Activated naive CD8-positive, alpha-beta T cell treated with anti-CD3 and anti-CD28 coated beads, Interleukin-2, amount 10 ng/mL, durations not matched to agents 7 days and 5 days (primary cell): ENCODE data around the gene ATP6V1B1. TPM values are rescaled to one million over a fixed set of nuclear protein-coding genes. Genes with fewer than 3 reads are reported as not detected.

Source experiments
- ATAC-seq: fragments of 150-1000 bp; cut with Tn5 transposase; one replicate; pipeline ENCODE4 v1.10.0; 2021; ENCODE audit warnings: low read depth, moderate library complexity
- POLR2A ChIA-PET: fragments of 350-600 bp; sonication (Branson Sonifier 250); formaldehyde crosslinking; loops from one replicate; lab custom pipeline; 2021; ENCODE audit warnings: antibody characterized with exemption; lab: Charles Lee
- DNase-seq: peaks from one replicate; pipeline ENCODE4 v3.0.0; 2021
- H3K27ac Mint-ChIP-seq: one replicate; pipeline ENCODE4 v1.8.0; 2022; ENCODE audit warnings: mild to moderate bottlenecking, mixed read lengths
- H3K27me3 Mint-ChIP-seq: one replicate; pipeline ENCODE4 v1.8.0; 2022; ENCODE audit warnings: mild to moderate bottlenecking, moderate library complexity, mixed read lengths
- H3K36me3 Mint-ChIP-seq: one replicate; pipeline ENCODE4 v1.8.0; 2021; ENCODE audit warnings: mild to moderate bottlenecking, mixed read lengths
- H3K4me1 Mint-ChIP-seq: one replicate; pipeline ENCODE4 v1.8.0; 2021; ENCODE audit warnings: mixed read lengths
- H3K4me3 Mint-ChIP-seq: one replicate; pipeline ENCODE4 v1.8.0; 2022; ENCODE audit warnings: mild to moderate bottlenecking, moderate library complexity, mixed read lengths
- H3K9me3 Mint-ChIP-seq: one replicate; pipeline ENCODE4 v1.8.0; 2021; ENCODE audit warnings: mixed read lengths
- total RNA-seq, 2 experiments: library from RNA; stranded (reverse); gene quantifications; one replicate each; pipeline ENCODE4 v1.2.3, GENCODE V29; 2021

Gene ATP6V1B1
- total RNA-seq, 2 experiments from 2014 or later = not detected

DNA sequence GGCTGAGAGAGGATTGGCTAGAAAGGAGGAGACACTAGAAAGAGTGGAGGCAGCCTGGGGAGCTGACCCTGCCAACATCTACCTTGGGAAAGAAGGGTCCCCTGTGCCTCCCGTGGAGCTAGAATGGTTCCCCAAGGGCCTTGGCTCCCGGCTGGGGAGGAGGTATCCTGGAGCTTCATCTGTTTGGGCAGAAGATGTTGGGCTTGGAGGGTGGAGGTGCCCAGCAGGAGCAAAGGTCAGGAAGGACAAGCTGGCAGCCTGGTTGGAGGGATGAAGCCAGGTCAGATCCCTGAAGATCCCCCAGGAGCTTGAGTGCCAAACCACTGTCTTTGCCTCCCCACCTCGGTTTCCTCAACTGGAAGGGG is 2.9 kb downstream of the ATP6V1B1 start:
- H3K27ac Mint-ChIP-seq = no peak overlapping the region
- no peak overlapping the region for H3K4me3 Mint-ChIP-seq
- ATAC-seq (no peak), DNase-seq (no peak)
- H3K36me3 Mint-ChIP-seq = no peaks in the 10 kb centered on the region
- H3K4me1 Mint-ChIP-seq = no peaks in the 10 kb centered on the region
- peaks cover 16% of the 10 kb centered on the region for H3K27me3 Mint-ChIP-seq
- POLR2A ChIA-PET = no interaction called here
- no peaks in the 10 kb centered on the region for H3K9me3 Mint-ChIP-seq

GRCh38 chr2:70939001-70939838 is 3.5 kb downstream of the ATP6V1B1 start:
- peak; percentile 22 for DNase-seq
- ATAC-seq = no peak
- no peak overlapping the region for H3K4me3 Mint-ChIP-seq

DNA sequence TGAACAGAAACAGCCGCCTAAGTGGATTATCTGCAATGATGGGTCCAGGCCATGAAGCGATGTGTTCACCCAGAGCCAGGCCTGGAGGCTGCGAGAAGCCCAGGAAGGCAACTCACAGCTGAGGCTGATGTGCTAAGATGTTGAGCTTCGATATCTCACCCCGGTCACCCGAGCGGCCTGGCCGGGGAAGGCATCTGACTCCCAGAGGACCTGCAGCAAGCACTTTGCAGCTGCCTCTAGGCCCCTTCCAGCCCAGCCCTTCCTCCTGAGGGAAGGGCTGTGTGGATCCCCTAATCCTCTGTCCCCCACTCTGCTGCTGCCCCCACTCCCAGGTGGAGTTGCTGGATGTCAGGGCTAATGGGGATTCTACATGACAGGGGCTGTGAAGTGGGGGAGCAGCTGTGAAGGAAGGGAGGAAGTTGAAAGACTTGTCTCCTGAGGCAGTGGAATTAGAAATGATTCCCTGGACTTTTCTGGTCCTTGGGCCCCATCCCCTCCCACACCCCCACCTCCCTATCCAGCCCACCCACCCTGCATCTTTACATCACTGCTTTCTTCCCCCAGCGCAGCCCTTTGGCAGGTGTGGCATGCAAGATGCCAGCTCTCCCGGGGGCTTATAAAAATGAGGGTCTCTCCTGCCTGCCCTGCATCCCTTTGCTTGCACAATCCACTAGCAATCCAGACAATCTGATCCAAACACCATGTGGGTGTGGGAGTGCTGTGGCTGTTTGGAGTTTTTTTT is 4.3 kb downstream of the ATP6V1B1 start:
- DNase-seq = peak; percentile 12
- Mint-ChIP-seq H3K27ac (no peak overlapping the region), H3K4me3 (no peak overlapping the region), H3K4me1 (no peaks in the 10 kb centered on the region), H3K9me3 (no peaks in the 10 kb centered on the region), H3K27me3 (peaks cover 19% of the 10 kb centered on the region), H3K36me3 (no peaks in the 10 kb centered on the region)
- POLR2A ChIA-PET = no interaction called here
- ATAC-seq = no peak

More at GRCh38 chr2:70939001-70939838, 3.5 kb downstream of the ATP6V1B1 start:
- POLR2A ChIA-PET = no interaction called here
- Mint-ChIP-seq H3K9me3 (no peaks in the 10 kb centered on the region), H3K27me3 (peaks cover 19% of the 10 kb centered on the region), H3K36me3 (no peaks in the 10 kb centered on the region), H3K4me1 (no peaks in the 10 kb centered on the region), H3K27ac (no peak overlapping the region)

- H3K4me1 Mint-ChIP-seq = no peaks in the 10 kb centered on the region
- DNase-seq (peak; percentile 7), ATAC-seq (no peak)
- H3K27me3 Mint-ChIP-seq = peaks cover 19% of the 10 kb centered on the region
- POLR2A ChIA-PET = no interaction called here
- H3K36me3 Mint-ChIP-seq = no peaks in the 10 kb centered on the region
- no peaks in the 10 kb centered on the region for H3K9me3 Mint-ChIP-seq
- H3K4me3 Mint-ChIP-seq = no peak overlapping the region
- no peak overlapping the region for H3K27ac Mint-ChIP-seq
Observed at GRCh38 chr2:70941186-70941585, 5.5 kb downstream of the ATP6V1B1 start.

GRCh38 chr2:70941701-70942100 is 6.0 kb downstream of the ATP6V1B1 start:
- peaks cover 2% of the 10 kb centered on the region for H3K4me1 Mint-ChIP-seq
- DNase-seq (no peak), ATAC-seq (no peak)
- H3K9me3 Mint-ChIP-seq = no peaks in the 10 kb centered on the region
- no peak overlapping the region for H3K4me3 Mint-ChIP-seq
- no peaks in the 10 kb centered on the region for H3K36me3 Mint-ChIP-seq
- H3K27ac Mint-ChIP-seq = no peak overlapping the region
- POLR2A ChIA-PET = no interaction called here
- H3K27me3 Mint-ChIP-seq = peaks cover 19% of the 10 kb centered on the region

DNA sequence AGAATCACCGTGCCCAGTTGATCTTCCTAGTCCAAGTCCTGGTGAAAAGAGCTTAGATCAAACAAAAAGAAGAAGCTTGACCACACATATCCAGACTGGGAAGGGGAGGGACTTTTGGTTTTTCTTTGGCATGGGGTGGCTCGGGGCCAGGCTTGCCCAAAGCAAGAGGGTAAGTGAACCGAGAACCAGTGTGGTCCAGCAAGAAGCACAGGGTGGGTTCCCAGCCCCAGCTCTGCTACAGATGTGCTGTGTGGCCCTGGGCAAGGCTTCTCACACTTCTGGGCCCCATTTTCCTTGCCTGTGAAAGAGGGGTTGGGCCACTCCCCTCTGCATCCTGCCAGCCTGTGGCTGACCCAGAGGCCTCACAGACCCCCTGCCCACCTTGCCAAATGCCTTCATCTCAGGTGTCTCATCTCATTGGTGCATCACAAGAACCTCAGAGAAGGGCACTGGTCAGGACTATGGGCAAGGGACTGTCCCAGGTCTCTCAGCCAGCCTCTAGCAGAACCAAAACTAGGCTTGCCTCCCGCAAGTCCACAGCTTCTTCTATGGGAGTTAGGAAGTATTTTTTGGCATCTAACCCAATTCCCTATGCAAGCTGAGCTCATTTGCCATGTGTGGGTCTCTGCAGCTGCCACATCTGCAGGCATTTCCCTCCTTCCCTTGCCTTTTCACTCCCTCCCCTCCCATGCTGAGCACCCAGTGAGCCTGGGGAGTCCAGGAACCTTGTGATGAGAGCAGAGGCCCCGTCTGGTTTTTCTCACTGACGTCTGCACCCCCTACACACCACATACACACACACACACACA is 6.9 kb downstream of the ATP6V1B1 start:
- Mint-ChIP-seq H3K4me1 (peaks cover 3% of the 10 kb centered on the region), H3K4me3 (no peak overlapping the region), H3K36me3 (no peaks in the 10 kb centered on the region), H3K9me3 (no peaks in the 10 kb centered on the region), H3K27me3 (peaks cover 19% of the 10 kb centered on the region), H3K27ac (no peak overlapping the region)
- DNase-seq = peak; percentile 10
- POLR2A ChIA-PET = no interaction called here
- no peak for ATAC-seq

GRCh38 chr2:70943205-70943871 is 7.6 kb downstream of the ATP6V1B1 start:
- Mint-ChIP-seq H3K9me3 (no peaks in the 10 kb centered on the region), H3K36me3 (no peaks in the 10 kb centered on the region), H3K27ac (no peak overlapping the region), H3K4me3 (no peak overlapping the region), H3K4me1 (peaks cover 9% of the 10 kb centered on the region), H3K27me3 (peaks cover 19% of the 10 kb centered on the region)
- POLR2A ChIA-PET = no interaction called here
- ATAC-seq (no peak), DNase-seq (peak; percentile 20)

DNA sequence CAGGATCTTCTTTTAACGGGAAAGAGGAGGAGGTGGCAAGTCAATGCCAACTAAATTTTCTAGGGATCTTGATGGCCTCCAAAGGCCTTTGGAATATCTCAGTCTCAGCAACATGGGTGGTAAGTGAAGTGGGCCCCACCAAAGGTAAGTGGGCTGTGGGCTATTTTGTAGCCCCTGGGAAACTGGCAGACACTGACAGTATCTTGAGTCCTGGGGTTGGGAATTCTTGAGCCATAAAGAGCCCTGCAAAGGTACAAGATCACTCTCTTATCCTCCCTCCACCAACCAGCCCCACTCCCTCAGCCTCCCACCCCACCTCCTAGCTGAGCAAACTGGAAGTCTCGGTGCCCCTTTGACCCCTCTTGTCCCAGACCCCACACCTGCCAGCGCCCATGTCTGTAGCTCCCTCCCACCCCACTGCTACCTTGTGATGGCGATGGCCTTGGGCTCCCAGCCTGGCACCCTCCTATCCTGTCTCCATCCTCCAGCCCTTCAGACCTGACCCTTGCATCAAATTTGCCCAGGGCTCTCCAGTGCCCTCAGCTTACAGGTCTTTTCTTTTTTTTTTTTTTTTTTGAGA is 8.5 kb downstream of the ATP6V1B1 start:
- POLR2A ChIA-PET = no interaction called here
- peak; percentile 4 for DNase-seq

DNA sequence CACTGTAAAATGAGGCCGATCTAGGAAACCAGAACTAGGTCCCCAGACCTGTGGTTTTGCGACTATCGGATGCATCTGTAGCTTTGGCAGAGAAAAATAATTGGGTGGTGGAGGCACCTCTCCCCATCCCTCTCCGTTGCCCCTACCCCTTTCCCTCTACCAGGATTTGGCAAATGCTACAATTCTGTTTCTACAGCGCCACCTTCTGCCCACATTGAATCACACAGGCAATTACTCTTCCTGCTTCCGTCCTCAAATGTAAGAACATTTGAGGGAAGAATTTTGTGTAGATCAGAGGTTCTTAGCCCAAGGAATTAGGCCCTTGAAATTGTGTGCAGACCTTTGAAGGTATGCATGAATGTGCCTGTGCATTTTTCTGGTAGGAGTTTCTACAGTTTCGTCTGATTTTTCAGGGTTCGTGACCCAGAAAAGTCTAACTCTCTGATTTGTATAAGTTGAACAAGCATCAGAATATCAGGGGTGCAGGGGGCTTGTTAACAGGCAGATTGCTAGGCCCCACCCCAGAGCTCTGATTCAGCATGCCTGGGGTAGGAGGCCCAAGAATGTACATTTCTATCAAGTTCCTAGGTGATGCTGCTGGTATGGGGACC is 11.2 kb downstream of the ATP6V1B1 start:
- Mint-ChIP-seq H3K4me1 (peaks cover 10% of the 10 kb centered on the region), H3K9me3 (no peaks in the 10 kb centered on the region), H3K4me3 (peak overlapping the region; percentile 6), H3K27ac (no peak overlapping the region), H3K27me3 (peaks cover 19% of the 10 kb centered on the region), H3K36me3 (no peaks in the 10 kb centered on the region)
- no peak for DNase-seq
- POLR2A ChIA-PET = no interaction called here
- ATAC-seq = no peak

More for the DNA sequence above, 8.5 kb downstream of the ATP6V1B1 start:
- Mint-ChIP-seq H3K4me3 (no peak overlapping the region), H3K27ac (no peak overlapping the region), H3K4me1 (peaks cover 10% of the 10 kb centered on the region), H3K27me3 (peaks cover 14% of the 10 kb centered on the region), H3K9me3 (no peaks in the 10 kb centered on the region), H3K36me3 (no peaks in the 10 kb centered on the region)
- no peak for ATAC-seq

- no peak for ATAC-seq
Observed at GRCh38 chr2:70947556-70948184, 12.0 kb downstream of the ATP6V1B1 start.

GRCh38 chr2:70948337-70949003 is 12.8 kb downstream of the ATP6V1B1 start:
- H3K4me3 Mint-ChIP-seq = peak overlapping the region; percentile 58
- H3K4me1 Mint-ChIP-seq = peaks cover 10% of the 10 kb centered on the region
- H3K27ac Mint-ChIP-seq = peak overlapping the region; percentile 40
- POLR2A ChIA-PET = interaction anchor here (1.5 kb wide), 1 partner anchor 159 kb away, joined by 7 read pairs; the partner anchor contains the start of gene FIGLA
- ATAC-seq = peak; percentile 88
- H3K27me3 Mint-ChIP-seq = peaks cover 26% of the 10 kb centered on the region
- no peaks in the 10 kb centered on the region for H3K36me3 Mint-ChIP-seq
- no peaks in the 10 kb centered on the region for H3K9me3 Mint-ChIP-seq
- peak; percentile 80 for DNase-seq

More at GRCh38 chr2:70947556-70948184, 12.0 kb downstream of the ATP6V1B1 start:
- no peaks in the 10 kb centered on the region for H3K9me3 Mint-ChIP-seq
- peak overlapping the region; percentile 58 for H3K4me3 Mint-ChIP-seq
- peaks cover 24% of the 10 kb centered on the region for H3K27me3 Mint-ChIP-seq
- no peak for DNase-seq
- H3K4me1 Mint-ChIP-seq = peaks cover 10% of the 10 kb centered on the region
- POLR2A ChIA-PET = interaction anchor here (1.5 kb wide), 1 partner anchor 158 kb away, joined by 7 read pairs; the partner anchor contains the start of gene FIGLA
- no peak overlapping the region for H3K27ac Mint-ChIP-seq
- H3K36me3 Mint-ChIP-seq = no peaks in the 10 kb centered on the region
